Left ventricle myocardium superior (tissue), 1 donor: ENCODE measurements around the gene KANTR. TPM values are rescaled to one million over a fixed set of nuclear protein-coding genes. Genes with fewer than 3 reads are reported as not detected.

ENCODE experiments used
- ATAC-seq: fragments of 200-7000 bp; cut with Tn5 transposase; one replicate; pipeline ENCODE4 v1.9.1; 2020; ENCODE audit warnings: mild to moderate bottlenecking, moderate library complexity
- DNase-seq: peaks from one replicate; pipeline ENCODE4 v3.0.0-alpha.2; 2020
- intact Hi-C: fragments of 100-400 bp; cut with micrococcal nuclease; formaldehyde crosslinking; loops from one replicate; pipeline ENCODE4 v1.11.0; 2022
- total RNA-seq: library from RNA; stranded (reverse); fragmentation: NEBNext Ultra II Directional; extraction: Animal tissue kit (Norgen Biotek cat#: 25700); gene quantifications from one replicate; pipeline ENCODE4 v1.2.1, GENCODE V29; 2021
- donor health status: DM: no; HTN: yes; CAD: no; lungs with severe emphysema.

Gene KANTR
- total RNA-seq, 1 donor from 2014 or later, result 4.8 TPM

- intact Hi-C loops, result no loop called here
- DNase-seq, result no peak
- ATAC-seq, result no peak
Observed at GRCh38 chrX:53080628-53081580, 13.0 kb upstream of the KANTR start.

GRCh38 chrX:53081925-53082772 lies 11.8 kb upstream of the KANTR start, which contains the start of gene TSPYL2:
TSS of gene TSPYL2 (plus strand) at chrX:53082367. CDS start at chrX:53082499, 132 bp downstream.
- intact Hi-C loops, result no loop called here
- ATAC-seq (peak; percentile 96), DNase-seq (peak; percentile 95)

GRCh38 chrX:53082773-53083616 lies 10.9 kb upstream of the KANTR start:
- ATAC-seq (no peak), DNase-seq (no peak)
- intact Hi-C loops, result no loop called here

- no peak for ATAC-seq
- intact Hi-C loops, result no loop called here
Observed at GRCh38 chrX:53084043-53084570, 9.8 kb upstream of the KANTR start.

GRCh38 chrX:53084863-53085262 lies 9.1 kb upstream of the KANTR start:
- intact Hi-C loops, result no loop called here
- ATAC-seq (no peak), DNase-seq (no peak)

More at GRCh38 chrX:53084043-53084570, 9.8 kb upstream of the KANTR start:
- DNase-seq, result no peak

- intact Hi-C loops, result no loop called here
- ATAC-seq (no peak), DNase-seq (no peak)
Observed at GRCh38 chrX:53085661-53086229, 8.2 kb upstream of the KANTR start.

- ATAC-seq (peak; percentile 25), DNase-seq (peak; percentile 80)
- intact Hi-C loops, result no loop called here
Observed at GRCh38 chrX:53086464-53086863, 7.5 kb upstream of the KANTR start.

- intact Hi-C loops, result no loop called here
- DNase-seq, result no peak
- no peak for ATAC-seq
Observed at GRCh38 chrX:53087388-53087831, 6.5 kb upstream of the KANTR start.

- ATAC-seq, result peak; percentile 87
- DNase-seq, result peak; percentile 88
- intact Hi-C loops, result no loop called here
Observed at GRCh38 chrX:53088136-53088974, 5.6 kb upstream of the KANTR start.

- DNase-seq (peak; percentile 48), ATAC-seq (peak; percentile 18)
- intact Hi-C loops, result no loop called here
Observed at GRCh38 chrX:53089224-53089842, 4.6 kb upstream of the KANTR start.

GRCh38 chrX:53089925-53090324 lies 4.0 kb upstream of the KANTR start:
- DNase-seq (no peak), ATAC-seq (no peak)
- intact Hi-C loops, result no loop called here

- intact Hi-C loops, result no loop called here
- no peak for DNase-seq
- no peak for ATAC-seq
Observed at GRCh38 chrX:53091354-53091753, 2.6 kb upstream of the KANTR start.

GRCh38 chrX:53093177-53093655 lies 726 bp upstream of the KANTR start:
- ATAC-seq, result peak; percentile 76
- peak; percentile 89 for DNase-seq
- intact Hi-C loops, result no loop called here

GRCh38 chrX:53094582-53094905 lies 602 bp downstream of the KANTR start:
- ATAC-seq (no peak), DNase-seq (no peak)
- intact Hi-C loops, result no loop called here

- DNase-seq (no peak), ATAC-seq (no peak)
- intact Hi-C loops, result no loop called here
Observed at GRCh38 chrX:53095796-53096195, 1.9 kb downstream of the KANTR start.

GRCh38 chrX:53114864-53115549 lies 21.1 kb downstream of the KANTR start:
- intact Hi-C loops, result no loop called here
- no peak for ATAC-seq
- no peak for DNase-seq

GRCh38 chrX:53115550-53115874 lies 21.6 kb downstream of the KANTR start:
- ATAC-seq (no peak), DNase-seq (no peak)
- intact Hi-C loops, result no loop called here
